ENCODE data around the gene BABAM2.

Gene BABAM2

GRCh38 chr2:27914041-27914804 is 23.7 kb downstream of the BABAM2 start:
- no peak for DNase-seq

DNA sequence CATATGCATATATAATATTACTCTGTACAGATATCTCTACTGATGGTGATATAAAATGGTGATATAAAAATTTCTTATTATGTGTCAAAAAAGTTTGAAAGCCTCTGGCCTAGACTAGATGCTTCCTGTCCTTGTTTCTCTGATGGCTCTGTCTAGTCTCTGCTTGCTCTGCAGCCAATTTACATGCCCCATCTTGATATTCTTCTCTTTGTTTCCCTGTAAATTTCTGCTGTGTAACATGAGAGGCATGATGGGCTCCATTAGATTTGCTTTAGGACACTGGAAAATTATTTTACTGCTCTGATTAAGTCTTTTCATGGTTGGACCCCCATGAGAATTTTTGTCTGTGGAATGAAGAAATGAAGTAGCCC is 24.3 kb downstream of the BABAM2 start:
- DNase-seq, result no peak

DNA sequence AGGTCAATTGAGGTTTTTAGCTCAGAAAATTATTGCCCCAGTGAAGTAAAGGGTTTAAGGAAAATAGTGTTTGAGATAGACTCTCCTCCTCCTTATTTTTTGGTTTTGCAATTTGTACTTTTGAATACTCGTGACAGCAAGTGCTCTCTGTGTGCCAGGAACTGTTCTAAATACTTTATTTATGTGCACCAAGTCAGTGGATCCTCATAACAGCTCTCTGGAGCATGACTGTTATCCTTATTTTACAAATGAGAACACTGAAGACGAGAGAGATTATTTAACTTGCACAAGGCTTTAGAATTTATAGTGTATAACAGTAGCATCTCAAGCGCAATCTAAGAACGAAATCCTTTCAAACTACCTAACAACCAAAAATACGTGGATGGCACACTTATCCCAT is 24.7 kb downstream of the BABAM2 start:
- DNase-seq, result no peak

GRCh38 chr2:27915874-27916273 is 25.3 kb downstream of the BABAM2 start:
- no peak for DNase-seq

DNA sequence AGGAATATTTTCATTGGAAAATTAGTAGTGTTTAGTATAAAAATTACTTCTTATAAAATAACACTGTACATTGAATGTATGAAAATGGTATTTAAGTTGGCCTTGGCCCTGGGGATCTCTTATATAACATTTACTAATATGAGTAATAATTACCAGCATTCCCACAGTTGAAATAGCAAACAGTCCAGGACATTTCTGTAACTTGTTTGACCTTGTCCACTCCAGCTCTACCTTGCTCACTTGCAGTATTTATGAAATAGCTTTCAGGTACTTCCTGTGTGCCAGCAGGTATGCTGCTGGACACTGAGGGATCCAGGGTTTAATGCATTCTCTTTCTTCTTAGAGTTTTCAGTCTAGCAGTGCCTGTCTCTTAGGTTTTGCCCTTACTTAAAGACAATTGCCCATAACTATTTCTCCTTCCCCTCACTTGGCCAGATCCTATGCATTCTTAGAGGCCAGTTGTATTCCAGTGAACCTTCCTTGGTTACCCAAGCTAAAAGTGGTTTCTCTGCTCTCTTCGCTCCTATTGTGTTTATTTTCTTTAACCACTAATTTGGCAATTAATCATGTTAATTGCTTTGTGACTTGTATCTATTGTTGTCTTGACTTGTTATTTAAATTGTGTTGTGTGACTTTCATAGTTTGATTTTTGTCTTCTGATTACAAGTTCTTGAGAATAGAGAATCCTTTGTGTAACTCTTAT is 25.9 kb downstream of the BABAM2 start:
- no peak for DNase-seq

DNA sequence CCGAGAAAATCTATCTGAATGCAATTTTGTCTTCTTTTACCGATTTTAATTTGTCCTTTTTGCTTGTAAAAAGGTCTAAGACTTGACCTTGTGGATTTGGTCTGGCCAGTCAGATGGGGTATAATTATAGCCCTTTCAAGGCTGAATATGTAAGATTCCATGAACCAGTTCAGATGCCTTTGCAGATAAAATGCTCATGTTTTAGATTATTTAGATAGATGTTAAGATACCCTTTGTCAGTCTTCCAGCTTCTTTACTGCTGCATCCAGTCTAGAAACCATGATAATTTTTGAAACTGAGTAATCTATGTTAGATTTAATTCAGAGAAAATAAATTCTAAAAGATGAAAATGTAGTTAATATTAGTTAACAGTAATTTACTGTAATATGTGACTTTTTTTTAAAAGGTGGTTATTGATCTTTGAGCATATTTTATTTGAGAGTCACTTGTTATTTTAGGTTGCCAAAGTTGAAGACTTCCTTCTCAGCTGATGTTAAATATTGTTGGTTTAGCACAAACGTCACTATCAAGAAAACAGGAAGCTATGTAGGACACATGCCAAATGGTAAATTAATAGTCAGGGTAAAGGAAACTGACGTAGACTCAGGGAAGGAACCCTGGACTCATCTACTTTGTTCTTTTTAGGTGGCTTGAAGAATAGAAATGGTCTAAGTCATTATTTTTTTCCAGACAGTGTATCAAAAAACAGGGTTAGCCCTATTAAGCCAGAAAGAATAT is 29.8 kb downstream of the BABAM2 start:
- DNase-seq, result no peak

GRCh38 chr2:27921424-27921823 is 30.9 kb downstream of the BABAM2 start:
- DNase-seq, result no peak

DNA sequence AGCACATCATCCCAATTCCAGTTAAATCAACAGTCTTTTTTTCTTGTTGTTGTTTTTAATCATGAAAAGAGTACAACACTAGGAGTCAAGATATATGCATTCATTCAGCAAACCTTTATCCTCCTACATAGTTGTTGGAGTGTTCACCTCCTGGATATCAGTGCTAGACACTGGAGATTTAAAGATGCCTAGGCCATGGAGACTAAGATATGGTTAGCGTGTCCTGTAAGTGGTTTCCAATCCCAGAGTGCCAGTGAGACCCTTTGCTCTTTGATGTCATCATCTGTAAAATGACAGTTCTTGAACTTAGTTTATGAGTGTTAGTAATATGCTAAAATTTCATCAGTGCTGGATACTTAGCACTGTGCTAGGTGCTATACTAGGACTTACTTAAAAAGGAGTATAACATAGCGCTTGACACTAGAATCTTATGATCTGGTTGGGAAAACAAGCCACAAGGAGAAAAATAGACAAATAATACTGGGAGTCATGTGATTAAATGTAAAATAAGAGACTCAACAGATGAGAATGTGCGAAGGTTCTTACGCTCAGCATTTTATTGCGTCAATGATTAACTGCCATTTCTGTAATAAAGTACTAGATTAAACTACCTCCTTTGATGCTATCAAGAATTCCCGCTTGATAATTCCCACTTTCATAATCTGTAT is 31.5 kb downstream of the BABAM2 start:
- DNase-seq, result no peak

GRCh38 chr2:27922842-27923241 is 32.3 kb downstream of the BABAM2 start:
- DNase-seq, result no peak

GRCh38 chr2:27925766-27926472 is 35.4 kb downstream of the BABAM2 start:
- no peak for DNase-seq

DNA sequence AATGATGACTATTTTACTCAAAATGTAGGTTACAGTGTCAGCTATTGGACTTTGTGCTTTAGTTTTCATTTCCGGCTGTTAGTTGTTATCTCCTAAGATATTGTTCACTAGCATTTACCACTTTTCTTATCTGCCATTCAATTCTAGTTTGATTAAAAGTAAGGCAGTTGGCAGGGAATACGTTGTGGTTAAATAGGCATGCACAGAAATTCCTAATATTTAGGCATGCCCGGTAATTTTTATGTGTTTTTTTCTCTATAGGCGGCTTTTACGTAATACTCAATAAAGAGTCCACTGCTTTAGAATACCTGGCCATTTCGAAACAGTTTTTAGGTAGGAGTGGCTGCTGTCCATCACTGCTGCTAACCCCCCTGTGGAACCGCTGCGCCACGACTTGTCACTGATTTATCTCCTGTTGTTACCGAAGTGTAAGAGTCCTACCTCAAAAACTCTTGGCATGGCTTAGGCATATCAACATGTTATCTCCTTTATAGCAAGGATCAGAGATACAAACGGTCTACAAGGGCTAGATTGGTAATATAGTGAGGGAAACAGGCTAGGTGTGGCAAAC is 39.5 kb downstream of the BABAM2 start:
- no peak for DNase-seq

DNA sequence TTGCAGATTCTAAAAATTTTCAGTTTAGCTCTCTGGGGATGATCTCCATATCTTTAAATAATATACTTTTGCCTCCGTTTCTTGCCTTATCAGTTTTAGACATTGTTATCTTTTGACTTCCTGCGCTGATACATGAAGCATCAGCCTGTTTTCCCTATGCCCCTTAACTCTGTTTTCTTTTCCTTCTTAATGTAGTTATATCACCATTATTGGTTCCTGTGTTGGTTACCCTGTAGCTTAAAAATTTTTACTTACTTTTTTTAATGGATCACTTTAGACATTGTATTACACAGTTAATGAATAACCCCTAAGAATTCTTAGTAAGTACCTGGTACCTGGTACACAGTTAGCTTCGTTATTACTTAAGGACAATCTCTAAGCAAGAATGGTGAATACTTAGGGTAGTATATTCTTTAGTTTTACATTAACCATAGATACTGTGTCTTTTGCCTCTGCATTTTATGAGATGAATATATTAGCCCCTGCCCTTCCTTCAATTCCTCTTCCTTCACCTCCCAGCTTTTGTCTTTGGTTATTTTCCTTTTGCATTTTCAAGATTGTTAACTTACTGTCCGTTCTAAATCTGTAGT is 40.9 kb downstream of the BABAM2 start:
- no peak for DNase-seq

- DNase-seq, result no peak
Measured at GRCh38 chr2:27932396-27932795, 41.9 kb downstream of the BABAM2 start.

DNA sequence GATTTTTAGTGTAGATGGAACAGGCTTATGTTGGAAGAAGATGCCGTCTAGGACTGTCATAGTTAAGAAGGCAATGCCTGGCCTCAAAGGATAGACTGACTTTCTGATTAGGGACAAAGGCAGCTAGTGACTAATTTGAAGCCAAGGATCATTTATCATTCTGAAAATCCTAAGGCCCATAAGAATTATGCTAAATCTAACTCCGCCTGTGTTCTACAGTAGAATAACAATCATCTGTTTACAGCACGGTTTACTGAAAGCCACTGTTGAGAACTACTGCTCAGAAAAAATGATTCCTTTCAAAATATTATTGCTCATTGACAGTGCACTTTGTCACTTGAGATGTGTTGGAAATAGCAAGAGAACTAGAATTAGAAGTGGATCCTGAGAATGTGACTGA is 44.5 kb downstream of the BABAM2 start:
- DNase-seq, result no peak

DNA sequence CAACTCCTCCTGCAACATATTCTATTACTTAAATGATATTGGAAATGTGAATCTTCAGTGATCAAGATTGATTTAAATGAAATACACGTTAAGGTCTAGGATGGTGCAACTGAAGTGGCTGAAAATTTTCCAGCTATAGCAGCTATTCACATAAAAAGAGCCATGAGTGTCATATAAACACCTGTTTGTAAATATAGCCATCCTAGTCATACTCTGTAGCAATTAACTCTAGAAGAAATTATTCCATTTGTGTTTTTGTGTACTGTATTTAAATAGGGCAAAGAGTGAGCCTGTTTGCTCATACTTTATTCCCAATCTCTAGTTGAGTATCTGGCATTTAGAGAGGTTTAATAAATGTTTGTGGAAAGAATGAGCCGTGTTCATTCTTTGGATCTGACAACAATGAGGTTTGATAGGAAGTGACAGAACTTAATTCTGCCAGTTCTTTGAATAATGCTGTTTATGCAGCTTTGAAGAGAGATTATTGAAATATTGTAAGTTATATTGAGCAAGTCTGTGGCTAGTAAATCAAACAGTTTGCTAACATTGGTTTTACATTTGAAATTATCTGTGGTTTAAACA is 49.7 kb downstream of the BABAM2 start:
- no peak for DNase-seq

GRCh38 chr2:27940982-27941381 is 50.5 kb downstream of the BABAM2 start:
- DNase-seq, result no peak

GRCh38 chr2:27942612-27943547 is 52.4 kb downstream of the BABAM2 start:
- no peak for DNase-seq

DNA sequence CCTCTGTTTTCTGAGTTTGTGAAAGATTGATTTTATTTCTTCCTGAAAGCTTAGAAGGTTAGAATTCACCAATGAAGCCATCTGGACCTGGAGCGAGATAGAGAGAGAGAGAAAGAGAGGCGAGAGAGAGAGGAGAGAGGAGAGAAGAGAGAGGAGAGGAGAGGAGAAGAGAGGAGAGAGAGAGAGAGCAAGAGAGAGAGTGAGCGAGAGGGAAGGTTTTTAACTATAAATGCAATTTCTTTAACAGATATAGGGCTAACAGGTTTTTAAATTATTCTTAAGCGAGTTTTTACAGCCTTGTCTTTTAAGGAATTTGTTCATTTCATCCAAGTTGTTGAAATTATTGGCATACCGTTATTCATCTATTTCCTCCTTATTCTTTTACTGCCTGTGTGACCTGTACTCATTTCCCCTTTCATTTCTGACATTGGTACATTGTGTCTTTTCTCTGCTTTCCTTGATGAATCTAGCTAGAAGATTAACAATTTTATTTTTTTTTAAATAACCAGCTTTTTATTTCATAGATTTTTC is 56.1 kb downstream of the BABAM2 start:
- DNase-seq, result no peak

DNA sequence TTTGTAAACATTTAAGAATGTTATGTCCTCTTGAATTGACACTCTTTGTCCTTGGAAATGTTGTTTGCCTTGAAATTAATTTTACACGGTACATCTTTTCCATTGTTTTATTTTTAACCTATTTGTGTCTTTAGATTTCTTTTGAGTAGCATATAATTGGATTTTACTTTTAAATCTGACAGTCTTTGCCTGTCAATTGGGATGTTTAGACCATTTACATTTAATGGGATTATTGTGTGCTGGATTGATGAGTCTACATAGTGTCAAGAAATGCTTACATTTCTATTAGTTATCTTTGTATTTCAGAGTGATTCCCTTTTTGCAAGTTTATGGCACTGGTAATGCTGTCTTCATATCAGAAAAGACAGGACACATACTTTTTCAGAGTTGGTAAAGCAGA is 61.5 kb downstream of the BABAM2 start:
- DNase-seq, result no peak

DNA sequence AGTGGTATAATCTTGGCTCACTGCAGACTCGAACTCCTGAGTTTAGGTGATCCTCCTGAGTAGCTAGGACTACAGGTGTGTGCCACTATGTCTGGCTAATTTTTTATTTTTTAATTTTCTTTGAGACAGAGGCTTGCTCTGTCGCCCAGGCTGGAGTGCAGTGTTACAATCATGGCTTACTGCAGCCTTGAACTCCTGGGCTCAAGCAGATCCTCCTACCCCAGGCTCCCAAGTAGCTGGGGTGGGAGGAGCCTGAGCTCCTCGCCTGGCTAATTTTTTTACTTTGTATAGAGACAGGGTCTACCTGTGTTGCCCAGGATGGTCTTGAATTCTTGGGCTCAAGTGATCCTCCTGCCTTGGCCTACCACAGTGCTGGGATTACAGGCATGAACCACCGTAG is 62.5 kb downstream of the BABAM2 start:
- no peak for DNase-seq

Measured in T1000 (cell line).